Glutamatergic neuron (in vitro differentiated cells): ENCODE measurements around the gene RNF167. TPM values are rescaled to one million over a fixed set of nuclear protein-coding genes. Genes with fewer than 3 reads are reported as not detected.

ENCODE experiments used
- DNase-seq: peaks from one replicate; pipeline ENCODE4 v3.0.0; 2022
- H3K27ac Mint-ChIP-seq: one replicate; pipeline ENCODE4 v1.8.0; 2020; ENCODE audit warnings: mild to moderate bottlenecking, mixed read lengths, inconsistent platforms; ENCODE audit not compliant: unreplicated experiment
- H3K27me3 Mint-ChIP-seq: one replicate; pipeline ENCODE4 v1.8.0; 2020; ENCODE audit warnings: mild to moderate bottlenecking, moderate library complexity, mixed read lengths, inconsistent platforms; ENCODE audit not compliant: unreplicated experiment
- H3K36me3 Mint-ChIP-seq: one replicate; pipeline ENCODE4 v1.8.0; 2020; ENCODE audit warnings: mild to moderate bottlenecking, mixed read lengths, inconsistent platforms; ENCODE audit not compliant: unreplicated experiment
- H3K4me1 Mint-ChIP-seq: one replicate; pipeline ENCODE4 v1.8.0; 2020; ENCODE audit warnings: mild to moderate bottlenecking, low read depth, mixed read lengths, inconsistent platforms; ENCODE audit not compliant: unreplicated experiment
- H3K4me3 Mint-ChIP-seq: one replicate; pipeline ENCODE4 v1.8.0; 2020; ENCODE audit warnings: mild to moderate bottlenecking, mixed read lengths, inconsistent platforms; ENCODE audit not compliant: unreplicated experiment
- H3K9me3 Mint-ChIP-seq: one replicate; pipeline ENCODE4 v1.8.0; 2020; ENCODE audit warnings: mild to moderate bottlenecking, moderate library complexity, mixed read lengths, inconsistent platforms; ENCODE audit not compliant: unreplicated experiment
- CTCF ChIP-seq: fragments of 200-600 bp; sonication (generic); IDR thresholded peaks from one replicate; pipeline ENCODE4 v1.5.0; 2021; ENCODE audit not compliant: partially characterized antibody, unreplicated experiment
- total RNA-seq: library from RNA; stranded (reverse); fragmentation: NEBNext Ultra II Directional; extraction: Animal tissue kit (Norgen Biotek cat#: 25700); gene quantifications from one replicate; pipeline ENCODE4 v1.2.1, GENCODE V29; 2021; ENCODE audit not compliant: unreplicated experiment

RNF167 gene
- total RNA-seq, 1 donor from 2014 or later = 96.1 TPM

GRCh38 chr17:4960279-4960922 lies 20.3 kb downstream of the RNF167 start:
- Mint-ChIP-seq H3K4me1 (peaks cover 6% of the 10 kb centered on the region), H3K27ac (no peak overlapping the region), H3K36me3 (no peaks in the 10 kb centered on the region)

GRCh38 chr17:4965311-4965986 lies 25.4 kb downstream of the RNF167 start:
- no peak for DNase-seq
- Mint-ChIP-seq H3K9me3 (peaks cover 3% of the 10 kb centered on the region), H3K4me1 (peaks cover 20% of the 10 kb centered on the region), H3K27ac (no peak overlapping the region), H3K36me3 (no peaks in the 10 kb centered on the region), H3K4me3 (peak overlapping the region; percentile 72), H3K27me3 (peaks cover 16% of the 10 kb centered on the region)
- no peak for TF ChIP-seq CTCF

More at GRCh38 chr17:4960279-4960922, 20.3 kb downstream of the RNF167 start:
- no peaks in the 10 kb centered on the region for H3K9me3 Mint-ChIP-seq
- H3K27me3 Mint-ChIP-seq = peaks cover 3% of the 10 kb centered on the region
- TF ChIP-seq CTCF = no peak
- DNase-seq = no peak
- H3K4me3 Mint-ChIP-seq = no peak overlapping the region

- H3K27me3 Mint-ChIP-seq = peaks cover 21% of the 10 kb centered on the region
- no peaks in the 10 kb centered on the region for H3K36me3 Mint-ChIP-seq
- H3K4me3 Mint-ChIP-seq = no peak overlapping the region
- H3K9me3 Mint-ChIP-seq = peaks cover 5% of the 10 kb centered on the region
- H3K27ac Mint-ChIP-seq = no peak overlapping the region
- no peak for TF ChIP-seq CTCF
- H3K4me1 Mint-ChIP-seq = peaks cover 20% of the 10 kb centered on the region
- DNase-seq = peak; percentile 94
Measured at GRCh38 chr17:4966844-4967538, 26.9 kb downstream of the RNF167 start.

- Mint-ChIP-seq H3K36me3 (no peaks in the 10 kb centered on the region), H3K9me3 (peaks cover 5% of the 10 kb centered on the region), H3K4me1 (peaks cover 20% of the 10 kb centered on the region), H3K27ac (no peak within 1 kb of the TSS), H3K27me3 (peaks cover 21% of the 10 kb centered on the region), H3K4me3 (no peak within 1 kb of the TSS)
- DNase-seq = peak; percentile 94
- TF ChIP-seq CTCF = no peak
Measured at GRCh38 chr17:4967539-4968485, 27.7 kb downstream of the RNF167 start, which contains the start of gene SPAG7. Gene SPAG7, minus strand, starts transcription at chr17:4967817. Its CDS starts 13 bp downstream, at chr17:4967804.
